NB4 (cell line): ENCODE results near the gene ADAMTS13.

ENCODE experiments used
- DNase-seq: peaks from one replicate; pipeline ENCODE4 v3.0.0; 2010; ENCODE audit warnings: low read depth
- H3K4me3 ChIP-seq: one replicate; pipeline ENCODE4 v1.5.1; 2011; ENCODE audit warnings: mild to moderate bottlenecking, low read depth, low read length, moderate library complexity
- CTCF ChIP-seq: IDR thresholded peaks from one replicate; pipeline ENCODE4 v1.5.1; 2012; ENCODE audit warnings: low read depth, low read length
- MAX ChIP-seq: IDR thresholded peaks from 2 replicates; pipeline ENCODE4 v1.6.1; 2011; ENCODE audit warnings: low read depth, low read length
- MYC ChIP-seq: IDR thresholded peaks from 2 replicates; pipeline ENCODE4 v1.6.1; 2011; ENCODE audit warnings: low read depth, low read length
- POLR2A ChIP-seq: IDR thresholded peaks from 2 replicates; pipeline ENCODE4 v1.6.1; 2011; ENCODE audit warnings: mild to moderate bottlenecking; ENCODE audit not compliant: insufficient read length; ENCODE audit errors: extremely low read depth

The ADAMTS13 gene

GRCh38 chr9:133378408-133378962, 43.7 kb upstream of the ADAMTS13 start:
- no peak for TF ChIP-seq MAX
- no peak for TF ChIP-seq CTCF
- TF ChIP-seq MYC, result no peak
- no peak for TF ChIP-seq POLR2A
- no peak for DNase-seq
- no peak overlapping the region for H3K4me3 ChIP-seq

GRCh38 chr9:133379153-133380086, 42.7 kb upstream of the ADAMTS13 start:
- no peak for TF ChIP-seq MYC
- no peak for DNase-seq
- H3K4me3 ChIP-seq, result no peak overlapping the region

GRCh38 chr9:133380734-133381133, 41.4 kb upstream of the ADAMTS13 start:
- H3K4me3 ChIP-seq, result no peak overlapping the region
- TF ChIP-seq POLR2A (no peak), MAX (no peak), CTCF (no peak), MYC (no peak)
- no peak for DNase-seq

GRCh38 chr9:133382507-133383141, 39.5 kb upstream of the ADAMTS13 start:
- H3K4me3 ChIP-seq, result no peak overlapping the region
- no peak for DNase-seq
- TF ChIP-seq MAX (no peak), CTCF (no peak), POLR2A (no peak), MYC (no peak)

- TF ChIP-seq POLR2A (no peak), MAX (no peak), CTCF (no peak), MYC (no peak)
- H3K4me3 ChIP-seq, result no peak overlapping the region
- DNase-seq, result no peak
Measured at GRCh38 chr9:133383438-133383837, 38.7 kb upstream of the ADAMTS13 start.

GRCh38 chr9:133384736-133385321, 37.3 kb upstream of the ADAMTS13 start:
- no peak for DNase-seq

More at GRCh38 chr9:133384736-133385321, 37.3 kb upstream of the ADAMTS13 start:
- H3K4me3 ChIP-seq, result no peak overlapping the region
- no peak for TF ChIP-seq POLR2A
- TF ChIP-seq CTCF, result no peak
- no peak for TF ChIP-seq MYC
- no peak for TF ChIP-seq MAX
